Mammary microvascular endothelial cell (primary cell): ENCODE measurements around the gene SEC16A. TPM values are rescaled to one million over a fixed set of nuclear protein-coding genes. Genes with fewer than 3 reads are reported as not detected.

Source experiments
- total RNA-seq: library from RNA; depleted of rRNA; stranded (reverse); fragments of >200 nt; gene quantifications from 2 replicates; pipeline ENCODE4 v1.2.3, GENCODE V29; 2015

Gene SEC16A, protein sequence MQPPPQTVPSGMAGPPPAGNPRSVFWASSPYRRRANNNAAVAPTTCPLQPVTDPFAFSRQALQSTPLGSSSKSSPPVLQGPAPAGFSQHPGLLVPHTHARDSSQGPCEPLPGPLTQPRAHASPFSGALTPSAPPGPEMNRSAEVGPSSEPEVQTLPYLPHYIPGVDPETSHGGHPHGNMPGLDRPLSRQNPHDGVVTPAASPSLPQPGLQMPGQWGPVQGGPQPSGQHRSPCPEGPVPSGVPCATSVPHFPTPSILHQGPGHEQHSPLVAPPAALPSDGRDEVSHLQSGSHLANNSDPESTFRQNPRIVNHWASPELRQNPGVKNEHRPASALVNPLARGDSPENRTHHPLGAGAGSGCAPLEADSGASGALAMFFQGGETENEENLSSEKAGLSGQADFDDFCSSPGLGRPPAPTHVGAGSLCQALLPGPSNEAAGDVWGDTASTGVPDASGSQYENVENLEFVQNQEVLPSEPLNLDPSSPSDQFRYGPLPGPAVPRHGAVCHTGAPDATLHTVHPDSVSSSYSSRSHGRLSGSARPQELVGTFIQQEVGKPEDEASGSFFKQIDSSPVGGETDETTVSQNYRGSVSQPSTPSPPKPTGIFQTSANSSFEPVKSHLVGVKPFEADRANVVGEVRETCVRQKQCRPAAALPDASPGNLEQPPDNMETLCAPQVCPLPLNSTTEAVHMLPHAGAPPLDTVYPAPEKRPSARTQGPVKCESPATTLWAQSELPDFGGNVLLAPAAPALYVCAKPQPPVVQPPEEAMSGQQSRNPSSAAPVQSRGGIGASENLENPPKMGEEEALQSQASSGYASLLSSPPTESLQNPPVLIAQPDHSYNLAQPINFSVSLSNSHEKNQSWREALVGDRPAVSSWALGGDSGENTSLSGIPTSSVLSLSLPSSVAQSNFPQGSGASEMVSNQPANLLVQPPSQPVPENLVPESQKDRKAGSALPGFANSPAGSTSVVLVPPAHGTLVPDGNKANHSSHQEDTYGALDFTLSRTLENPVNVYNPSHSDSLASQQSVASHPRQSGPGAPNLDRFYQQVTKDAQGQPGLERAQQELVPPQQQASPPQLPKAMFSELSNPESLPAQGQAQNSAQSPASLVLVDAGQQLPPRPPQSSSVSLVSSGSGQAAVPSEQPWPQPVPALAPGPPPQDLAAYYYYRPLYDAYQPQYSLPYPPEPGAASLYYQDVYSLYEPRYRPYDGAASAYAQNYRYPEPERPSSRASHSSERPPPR (N-terminal part only)
- total RNA-seq: 36.9 and 37.8 TPM in 2 replicates

DNA sequence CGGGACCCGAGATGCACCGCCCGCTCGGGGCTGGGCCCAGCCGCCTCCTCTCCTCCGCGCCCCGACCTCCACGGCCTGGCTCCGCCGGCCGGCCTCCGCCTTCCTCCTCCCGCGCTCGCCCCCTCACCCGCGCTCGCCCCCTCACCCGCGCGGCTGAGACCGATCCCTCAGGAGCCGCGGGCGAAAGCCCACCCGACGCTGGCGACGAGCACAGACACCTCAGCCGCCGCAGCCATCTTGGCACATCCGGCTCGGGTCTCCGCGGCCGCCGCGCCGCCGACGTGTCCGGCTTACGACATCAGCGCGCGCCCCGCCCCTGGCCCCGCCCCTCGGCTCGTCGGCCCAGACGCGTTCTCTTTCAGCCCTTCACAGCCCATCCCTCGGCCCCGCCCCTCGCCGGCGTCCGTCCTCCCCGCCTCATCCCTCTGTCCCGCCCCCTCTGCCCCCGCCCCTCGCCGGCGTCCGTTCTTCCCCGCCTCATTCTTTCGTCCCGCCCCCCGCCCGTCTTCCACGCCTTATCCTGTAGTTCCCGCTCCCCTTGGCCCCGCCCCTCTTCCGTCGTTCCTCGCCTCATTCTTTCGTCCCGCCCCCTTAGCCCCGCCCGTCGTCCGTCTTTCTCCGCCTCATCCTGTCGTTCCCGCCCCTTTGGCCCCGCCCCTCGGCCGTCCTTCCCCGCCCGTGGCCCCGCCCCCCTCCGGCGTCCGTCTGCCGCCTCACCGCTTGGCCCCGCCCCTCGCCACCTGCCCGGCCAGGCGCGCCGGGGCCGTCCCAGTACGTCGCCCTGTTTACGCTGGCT is at the start of gene SEC16A:
SEC16A (minus strand) TSS at position 248 of the 796 bp plus-strand sequence. CDS start 5,425 bp downstream, outside the sequence.

DNA sequence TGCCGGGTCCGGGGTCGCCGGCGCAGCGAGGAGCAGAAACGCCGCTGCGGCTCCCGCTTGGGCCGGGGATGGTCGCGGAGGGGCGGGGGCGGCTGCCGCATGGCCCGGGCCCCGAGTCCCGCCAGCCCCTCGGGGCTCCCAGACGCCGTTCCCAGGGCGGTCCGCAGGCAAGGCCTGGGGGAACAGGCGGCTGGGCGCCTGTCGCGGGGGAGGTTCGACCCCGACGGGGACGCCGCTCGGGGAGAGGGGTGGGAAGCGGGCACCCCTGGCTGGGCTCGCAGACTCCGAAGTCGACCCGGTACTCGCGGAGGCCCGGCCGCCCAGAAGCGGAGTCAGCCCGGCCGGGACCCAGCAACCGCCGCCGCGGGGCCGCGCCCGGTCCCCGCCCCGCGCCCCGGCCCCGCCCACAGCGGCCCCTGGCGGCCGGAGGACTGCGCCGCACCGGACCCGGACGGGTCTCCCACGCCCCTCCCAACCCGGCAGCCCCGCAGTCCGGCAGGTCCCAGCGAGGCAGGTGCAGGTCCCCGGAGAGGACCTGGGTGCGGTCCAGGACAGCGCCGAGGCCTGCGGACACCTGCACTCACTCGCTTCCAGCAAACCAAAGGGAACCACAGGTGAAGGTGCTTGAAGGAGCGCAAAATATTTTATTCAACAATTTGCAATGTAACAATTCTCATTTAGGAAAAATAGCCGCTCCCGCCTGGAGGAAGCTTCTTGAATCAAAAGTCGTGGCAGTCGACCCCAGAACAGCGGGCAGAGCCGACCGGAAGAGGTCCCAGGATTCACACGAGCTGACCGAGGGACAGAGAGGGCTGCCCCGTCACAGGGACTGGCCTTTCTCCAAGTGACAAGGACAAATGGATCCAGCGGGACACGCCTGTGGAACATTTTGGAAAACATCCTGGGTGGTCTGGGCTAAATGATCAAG is 43.1 kb downstream of the SEC16A start, which contains the start of gene INPP5E:
INPP5E (minus strand) TSS at position 365 of the 928 bp plus-strand sequence. CDS start 426 bp downstream, outside the sequence.

DNA sequence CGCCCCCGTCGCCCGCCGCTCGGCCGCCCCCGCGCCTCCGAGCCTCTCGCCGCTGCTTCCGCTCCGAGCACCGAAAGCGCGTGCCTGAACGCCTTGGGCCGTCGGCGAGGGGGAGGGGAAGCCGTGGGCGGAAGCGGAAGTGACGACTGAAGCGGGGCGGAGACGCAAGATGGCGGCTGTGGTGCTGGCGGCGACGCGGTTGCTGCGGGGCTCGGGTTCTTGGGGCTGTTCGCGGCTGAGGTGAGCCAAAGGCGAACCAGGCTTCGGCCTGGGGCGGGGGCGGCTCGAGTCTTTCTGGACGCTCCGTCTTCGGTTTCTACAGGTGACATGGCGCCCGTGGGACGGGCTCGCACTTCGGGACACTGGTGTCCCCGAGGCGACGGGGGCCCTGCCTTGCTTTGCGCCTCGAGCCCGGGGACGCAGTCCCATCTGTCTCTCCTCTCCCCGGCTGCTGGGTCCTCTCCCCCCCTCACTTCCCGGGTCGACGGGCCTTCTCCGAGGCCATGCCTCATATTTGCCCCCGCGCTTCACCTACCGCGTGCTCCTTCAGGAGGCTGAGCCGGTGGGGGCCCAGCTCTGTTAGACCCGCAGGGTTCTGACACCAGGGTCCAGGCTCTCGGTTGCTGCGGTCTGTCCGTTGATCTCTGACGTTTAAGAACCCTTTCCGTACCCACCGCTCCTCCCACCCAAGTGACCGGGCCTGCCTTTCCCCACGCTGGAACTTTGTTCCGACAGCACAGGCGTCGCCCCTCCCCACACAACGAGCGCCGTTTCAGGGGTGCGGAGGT is 72.1 kb downstream of the SEC16A start, which contains the start of the genes ENTR1 and PMPCA:
ENTR1 (minus strand) TSS at position 115 of the 788 bp plus-strand sequence. CDS start 217 bp downstream, outside the sequence.
PMPCA (plus strand) TSS at position 159 of the 788 bp plus-strand sequence; CDS start at position 170, 11 bp downstream.

GRCh38 chr9:136400038-136400834 is 82.6 kb downstream of the SEC16A start, which contains the start of gene SNAPC4:
TSS of gene SNAPC4 (minus strand) at chr9:136400170. CDS start at chr9:136398428, 1,742 bp downstream.

Other genes with a start within 250 kb of the SEC16A start
- gene QSOX2, start 237.2 kb downstream of the SEC16A start, total RNA-seq: 15.5 and 16.2 TPM in 2 replicates
- not detected in 2 replicates for gene CCDC187, start 178.9 kb downstream of the SEC16A start, total RNA-seq
- gene GPSM1, start 155.5 kb downstream of the SEC16A start, total RNA-seq: 17.9 and 19.1 TPM in 2 replicates
- gene DNLZ, start 119.3 kb downstream of the SEC16A start, total RNA-seq: 33.9 and 44.2 TPM in 2 replicates
- under 0.01 and 0.60 TPM in 2 replicates for gene CARD9, start 109.4 kb downstream of the SEC16A start, total RNA-seq
- gene SNAPC4, start 82.9 kb downstream of the SEC16A start, total RNA-seq: 7.4 and 7.9 TPM in 2 replicates
- gene ENTR1, start 72.4 kb downstream of the SEC16A start, total RNA-seq: 43.9 and 44.0 TPM in 2 replicates
- gene PMPCA, start 72.4 kb downstream of the SEC16A start, total RNA-seq: 60.2 and 62.0 TPM in 2 replicates
- 16.3 and 17.7 TPM in 2 replicates for gene INPP5E, start 43.2 kb downstream of the SEC16A start, total RNA-seq
- 70.4 and 79.5 TPM in 2 replicates for gene NOTCH1, start 63.0 kb upstream of the SEC16A start, total RNA-seq
- 902 and 1,153 TPM in 2 replicates for gene EGFL7, start 179.9 kb upstream of the SEC16A start, total RNA-seq
- gene AGPAT2, start 204.4 kb upstream of the SEC16A start, total RNA-seq: 37.3 and 38.2 TPM in 2 replicates
- 151 and 161 TPM in 2 replicates for gene DIPK1B, start 229.5 kb upstream of the SEC16A start, total RNA-seq